GM21529 (cell line): ENCODE results near the gene DPH2.
A peak's percentile ranks its signal among the peaks of the same experiment; 100 is the strongest.

ENCODE experiments used
- ATAC-seq: cut with Tn5 transposase; IDR thresholded peaks from one replicate; pipeline ENCODE4 v1.9.1; 2021; ENCODE audit not compliant: unreplicated experiment

Gene DPH2

GRCh38 chr1:43969746-43970466 is at the start of gene DPH2:
DPH2 (plus strand) TSS chr1:43970010; CDS start chr1:43970176, 166 bp downstream.
- peak; percentile 82 for ATAC-seq

- ATAC-seq = no peak
Measured at GRCh38 chr1:43921022-43921421, 48.8 kb upstream of the DPH2 start.

GRCh38 chr1:43924516-43924915 is 45.3 kb upstream of the DPH2 start:
- ATAC-seq = no peak

- no peak for ATAC-seq
Measured at GRCh38 chr1:43925846-43926245, 44.0 kb upstream of the DPH2 start.

GRCh38 chr1:43930168-43930948 is 39.5 kb upstream of the DPH2 start:
- no peak for ATAC-seq

- no peak for ATAC-seq
Measured at GRCh38 chr1:43930949-43931275, 38.9 kb upstream of the DPH2 start.

- ATAC-seq = no peak
Measured at GRCh38 chr1:43931711-43932660, 37.8 kb upstream of the DPH2 start.

GRCh38 chr1:43932786-43933385 is 36.9 kb upstream of the DPH2 start:
- ATAC-seq = no peak

- ATAC-seq = no peak
Measured at GRCh38 chr1:43933386-43934100, 36.3 kb upstream of the DPH2 start, which contains the start of gene ARTN. ARTN (plus strand) TSS chr1:43933801; CDS start chr1:43935657, 1,856 bp downstream.

GRCh38 chr1:43934101-43934985 is 35.5 kb upstream of the DPH2 start:
- ATAC-seq = no peak

GRCh38 chr1:43934986-43935324 is 34.9 kb upstream of the DPH2 start:
- no peak for ATAC-seq

- no peak for ATAC-seq
Measured at GRCh38 chr1:43935711-43936427, 33.9 kb upstream of the DPH2 start.

- ATAC-seq = no peak
Measured at GRCh38 chr1:43936431-43937151, 33.2 kb upstream of the DPH2 start.

- ATAC-seq = no peak
Measured at GRCh38 chr1:43937179-43937865, 32.5 kb upstream of the DPH2 start.

- ATAC-seq = no peak
Measured at GRCh38 chr1:43938383-43938782, 31.4 kb upstream of the DPH2 start.

- no peak for ATAC-seq
Measured at GRCh38 chr1:43938892-43939587, 30.8 kb upstream of the DPH2 start.

- ATAC-seq = no peak
Measured at GRCh38 chr1:43942411-43942810, 27.4 kb upstream of the DPH2 start.
